ENCODE results near the gene COL24A1. TPM values are rescaled to one million over a fixed set of nuclear protein-coding genes. Genes with fewer than 3 reads are reported as not detected.

COL24A1 gene
- total and polyA plus RNA-seq, 8 donors = 0.02 to 0.34 (median 0.06) TPM; not detected in 3

DNA sequence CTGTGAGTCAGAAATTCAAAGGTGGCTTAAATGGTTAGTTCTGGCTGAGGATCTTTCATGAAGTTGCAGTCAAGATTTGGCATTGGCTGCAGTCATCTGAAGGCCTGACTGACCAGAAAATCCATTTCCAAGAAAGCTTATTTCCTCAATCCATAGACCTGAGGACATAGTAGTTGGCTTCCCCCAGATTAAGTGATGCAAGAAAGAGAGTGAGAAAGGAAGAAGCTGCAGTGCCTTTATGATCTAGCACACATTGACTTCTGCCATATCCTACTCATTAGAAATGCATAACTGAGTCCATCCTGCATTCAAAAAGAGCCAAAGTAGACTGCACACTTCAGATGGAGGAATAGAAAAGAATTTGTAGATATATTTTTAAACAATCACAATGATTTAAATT is 222.6 kb downstream of the COL24A1 start:
- H3K9me3 ChIP-seq = no peaks in the 10 kb centered on the region
- intact Hi-C loops (cut with DNase I) = no loop called here
- H3K4me1 ChIP-seq = no peaks in the 10 kb centered on the region
- no peaks in the 10 kb centered on the region for H3K36me3 ChIP-seq
- ATAC-seq (peak in 1 of 4 donors; percentile 37), FAIRE-seq (no peak), DNase-seq (no peak)
- H3K27ac ChIP-seq = no peak overlapping the region
- TF ChIP-seq, protein P1, sequence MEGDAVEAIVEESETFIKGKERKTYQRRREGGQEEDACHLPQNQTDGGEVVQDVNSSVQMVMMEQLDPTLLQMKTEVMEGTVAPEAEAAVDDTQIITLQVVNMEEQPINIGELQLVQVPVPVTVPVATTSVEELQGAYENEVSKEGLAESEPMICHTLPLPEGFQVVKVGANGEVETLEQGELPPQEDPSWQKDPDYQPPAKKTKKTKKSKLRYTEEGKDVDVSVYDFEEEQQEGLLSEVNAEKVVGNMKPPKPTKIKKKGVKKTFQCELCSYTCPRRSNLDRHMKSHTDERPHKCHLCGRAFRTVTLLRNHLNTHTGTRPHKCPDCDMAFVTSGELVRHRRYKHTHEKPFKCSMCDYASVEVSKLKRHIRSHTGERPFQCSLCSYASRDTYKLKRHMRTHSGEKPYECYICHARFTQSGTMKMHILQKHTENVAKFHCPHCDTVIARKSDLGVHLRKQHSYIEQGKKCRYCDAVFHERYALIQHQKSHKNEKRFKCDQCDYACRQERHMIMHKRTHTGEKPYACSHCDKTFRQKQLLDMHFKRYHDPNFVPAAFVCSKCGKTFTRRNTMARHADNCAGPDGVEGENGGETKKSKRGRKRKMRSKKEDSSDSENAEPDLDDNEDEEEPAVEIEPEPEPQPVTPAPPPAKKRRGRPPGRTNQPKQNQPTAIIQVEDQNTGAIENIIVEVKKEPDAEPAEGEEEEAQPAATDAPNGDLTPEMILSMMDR (IDR thresholded peaks at IDR 0.05) = no peak
- H3K4me3 ChIP-seq = no peak overlapping the region
- H3K27me3 ChIP-seq = no peaks in the 10 kb centered on the region

DNA sequence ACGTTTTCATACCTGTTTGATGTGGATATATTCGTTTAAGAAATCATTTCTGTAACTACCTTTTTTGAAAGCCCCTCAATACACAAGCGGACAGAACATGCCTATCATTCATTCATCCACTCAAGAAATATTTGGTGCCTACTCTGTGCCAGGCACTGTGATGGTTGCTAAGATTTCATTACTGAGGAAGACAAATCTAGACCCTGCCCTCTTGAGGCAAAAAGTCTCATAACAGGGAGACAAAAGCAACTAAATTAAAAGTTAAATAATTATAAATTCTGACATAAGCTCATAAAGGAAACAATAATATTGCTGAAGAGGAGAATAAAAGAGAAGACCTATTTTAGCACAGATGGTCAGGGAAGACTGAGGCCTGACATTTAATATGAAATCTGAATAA is 244.8 kb downstream of the COL24A1 start:
- Histone ChIP-seq H3K27me3 (no peaks in the 10 kb centered on the region), H3K4me3 (no peak overlapping the region), H3K36me3 (no peaks in the 10 kb centered on the region), H3K9me3 (no peaks in the 10 kb centered on the region), H3K4me1 (no peaks in the 10 kb centered on the region), H3K27ac (no peak overlapping the region)
- no peak for FAIRE-seq
- no peak for DNase-seq
- no peak for ATAC-seq
- intact Hi-C loops (cut with DNase I) = no loop called here
- TF ChIP-seq, protein P1 (IDR thresholded peaks at IDR 0.05) = no peak
- WGBS, 2 donors = 35 to 55% methylated on average over 3 of the region's 3 CpGs

DNA sequence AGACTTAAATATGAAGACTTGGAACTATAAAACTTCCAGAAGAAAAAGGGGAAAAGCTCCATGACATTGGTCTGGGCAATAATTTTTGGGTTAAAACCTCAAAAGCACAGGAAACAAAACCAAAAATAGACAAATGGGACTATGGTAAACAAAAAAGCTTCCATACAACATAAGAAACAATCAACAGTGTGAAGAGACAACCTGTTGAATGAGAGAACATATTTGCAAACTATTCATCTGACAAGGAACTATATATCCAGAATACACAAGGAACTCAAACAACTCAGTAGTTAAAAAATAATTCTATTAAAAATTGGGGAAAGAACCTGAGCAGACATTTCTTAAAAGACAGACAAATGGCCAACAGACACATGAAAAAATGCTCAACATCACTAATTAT is 255.7 kb downstream of the COL24A1 start:
- Histone ChIP-seq H3K27ac (no peak overlapping the region), H3K9me3 (no peaks in the 10 kb centered on the region), H3K27me3 (no peaks in the 10 kb centered on the region), H3K4me1 (no peaks in the 10 kb centered on the region), H3K4me3 (no peak overlapping the region), H3K36me3 (no peaks in the 10 kb centered on the region)
- intact Hi-C loops (cut with DNase I) = no loop called here
- FAIRE-seq (no peak), DNase-seq (no peak), ATAC-seq (no peak)
- TF ChIP-seq, protein P1 (IDR thresholded peaks at IDR 0.05) = no peak

DNA sequence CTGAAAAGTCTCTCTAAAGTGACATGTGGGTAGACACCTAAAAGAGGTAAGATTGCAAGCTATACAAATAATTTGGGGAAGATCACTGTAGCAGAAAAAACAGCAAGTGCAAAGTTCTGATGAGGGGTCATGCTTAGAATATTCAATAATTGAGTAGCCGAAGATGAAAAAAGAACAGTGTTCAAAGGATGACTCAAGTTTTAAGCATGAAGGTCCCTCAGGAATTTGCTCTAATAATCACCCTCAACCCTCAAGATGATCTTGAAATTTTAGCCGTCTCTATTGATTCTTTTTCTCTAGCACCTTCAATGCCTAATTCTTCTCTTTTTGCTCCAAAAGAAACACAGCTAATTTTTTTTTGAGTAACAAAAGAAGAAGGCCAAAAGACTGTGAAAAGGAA is 257.7 kb downstream of the COL24A1 start:
- Histone ChIP-seq H3K27ac (no peak overlapping the region), H3K9me3 (no peaks in the 10 kb centered on the region), H3K27me3 (no peaks in the 10 kb centered on the region), H3K4me1 (no peaks in the 10 kb centered on the region), H3K36me3 (no peaks in the 10 kb centered on the region), H3K4me3 (no peak overlapping the region)
- no peak for FAIRE-seq
- TF ChIP-seq, protein P1 (IDR thresholded peaks at IDR 0.05) = no peak
- 72 to 77% methylated on average over 2 of the region's 2 CpGs for WGBS, 2 donors
- no peak for ATAC-seq
- DNase-seq = no peak
- intact Hi-C loops (cut with DNase I) = no loop called here

DNA sequence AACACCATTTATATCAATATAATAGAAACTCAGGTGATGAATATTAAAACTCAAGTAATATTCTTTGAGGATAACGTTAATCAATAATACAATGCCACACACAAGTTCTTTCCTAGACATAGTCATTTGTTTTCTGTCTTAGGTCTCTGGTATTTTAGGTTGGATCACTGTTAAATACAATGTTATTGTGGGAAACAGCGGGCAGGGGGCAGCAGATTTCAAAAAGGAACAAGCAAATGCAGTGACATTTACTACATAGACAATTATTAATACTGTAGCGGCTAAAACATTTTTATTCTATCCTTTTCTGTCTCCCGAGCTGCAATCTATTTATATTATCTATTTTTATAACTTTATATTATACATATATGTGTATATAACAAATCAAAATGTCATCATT is 261.9 kb downstream of the COL24A1 start:
- H3K4me1 ChIP-seq = no peaks in the 10 kb centered on the region
- DNase-seq (peak in 2 of 6 donors; percentile 9 to 14), ATAC-seq (peak in 2 of 4 donors; percentile 42 to 46), FAIRE-seq (no peak)
- TF ChIP-seq, protein P1 (IDR thresholded peaks at IDR 0.05) = peak in 2 of 4 donors; percentile 12 to 21
- no peaks in the 10 kb centered on the region for H3K36me3 ChIP-seq
- no peaks in the 10 kb centered on the region for H3K27me3 ChIP-seq
- intact Hi-C loops (cut with DNase I) = no loop called here
- WGBS, 2 donors = 15 to 17% methylated on average over 4 of the region's 4 CpGs
- no peaks in the 10 kb centered on the region for H3K9me3 ChIP-seq
- no peak overlapping the region for H3K4me3 ChIP-seq
- H3K27ac ChIP-seq = no peak overlapping the region

All from pancreas (tissue), 10 donors.